GM10266 (cell line): ENCODE measurements around the gene ARHGAP42.

Experiments
- DNase-seq: peaks from one replicate; pipeline ENCODE4 v3.0.0; 2012; ENCODE audit errors: extremely low spot score
- CTCF ChIP-seq: IDR thresholded peaks from 2 replicates; pipeline ENCODE4 v1.5.1; 2012; ENCODE audit warnings: mild to moderate bottlenecking, low read depth; ENCODE audit not compliant: control insufficient read depth, insufficient read depth; ENCODE audit errors: missing control alignments

ARHGAP42 gene

GRCh38 chr11:100925935-100926334, 238.8 kb downstream of the ARHGAP42 start:
- no peak for TF ChIP-seq CTCF
- DNase-seq = no peak

GRCh38 chr11:100927579-100927978, 240.5 kb downstream of the ARHGAP42 start:
- no peak for TF ChIP-seq CTCF

GRCh38 chr11:100928426-100928825, 241.3 kb downstream of the ARHGAP42 start:
- no peak for TF ChIP-seq CTCF
- DNase-seq = no peak

More at GRCh38 chr11:100927579-100927978, 240.5 kb downstream of the ARHGAP42 start:
- DNase-seq = no peak

GRCh38 chr11:100929377-100929776, 242.3 kb downstream of the ARHGAP42 start:
- DNase-seq = no peak
- no peak for TF ChIP-seq CTCF

GRCh38 chr11:100930185-100930778, 243.2 kb downstream of the ARHGAP42 start:
- TF ChIP-seq CTCF = peak; percentile 60
- DNase-seq = no peak

- peak; percentile 5 for DNase-seq
- TF ChIP-seq CTCF = peak; percentile 21
Measured at GRCh38 chr11:100932474-100933100, 245.5 kb downstream of the ARHGAP42 start.

GRCh38 chr11:100936781-100937180, 249.7 kb downstream of the ARHGAP42 start:
- no peak for TF ChIP-seq CTCF
- DNase-seq = no peak
